ENCODE results near the gene SNRPA1. TPM values are rescaled to one million over a fixed set of nuclear protein-coding genes. Genes with fewer than 3 reads are reported as not detected.
A peak's percentile ranks its signal among the peaks of the same experiment; 100 is the strongest.

SNRPA1 gene
- total RNA-seq, 1 donor from 2014 or later: 79.5 TPM

GRCh38 chr15:101246824-101247745 is 48.0 kb downstream of the SNRPA1 start:
- Histone ChIP-seq H3K36me3 (ENCODE audit: insufficient read depth, low read length) (peaks cover 17% of the 10 kb centered on the region), H3K79me2 (ENCODE audit: insufficient read depth, low read length) (peaks cover 90% of the 10 kb centered on the region), H3K9me3 (ENCODE audit: insufficient read depth, low read depth, low read length) (no peaks in the 10 kb centered on the region), H3K4me3 (ENCODE audit: insufficient read depth, low read depth, low read length) (no peak overlapping the region), H4K20me1 (ENCODE audit: insufficient read depth, low read length) (peaks cover 87% of the 10 kb centered on the region), H3K4me2 (ENCODE audit: low read length) (peak overlapping the region; percentile 41), H3K27me3 (ENCODE audit: insufficient read depth, low read length) (no peaks in the 10 kb centered on the region), H3K9ac (ENCODE audit: low read length) (no peak overlapping the region), H3K4me1 (ENCODE audit: insufficient read depth, low read length) (peaks cover 41% of the 10 kb centered on the region), H2AFZ (ENCODE audit: low read depth, low read length) (no peak overlapping the region), H3K27ac (ENCODE audit: low read depth, low read length) (no peak overlapping the region)
- H3K27me3 Mint-ChIP-seq (ENCODE audit: low read depth, unreplicated experiment): no peaks in the 10 kb centered on the region
- no peak overlapping the region for H3K27ac Mint-ChIP-seq (ENCODE audit: unreplicated experiment)
- H3K4me3 Mint-ChIP-seq (ENCODE audit: unreplicated experiment): no peak overlapping the region
- DNase-seq (ENCODE audit: low read depth) (no peak), FAIRE-seq (no peak)
- TF ChIP-seq EZH2 (IDR thresholded peaks at IDR 0.05; ENCODE audit: insufficient read depth, low read length) (no peak), CTCF (IDR thresholded peaks at IDR 0.05; ENCODE audit: insufficient read depth, low read depth, low read length) (no peak)
- H3K36me3 Mint-ChIP-seq (ENCODE audit: low read depth, unreplicated experiment): peaks cover 3% of the 10 kb centered on the region
- peaks cover 30% of the 10 kb centered on the region for H3K4me1 Mint-ChIP-seq (ENCODE audit: low read depth, unreplicated experiment)
- H3K9me3 Mint-ChIP-seq (ENCODE audit: unreplicated experiment): no peaks in the 10 kb centered on the region

- TF ChIP-seq CTCF (IDR thresholded peaks at IDR 0.05; ENCODE audit: insufficient read depth, low read depth, low read length): no peak
- TF ChIP-seq EZH2 (IDR thresholded peaks at IDR 0.05; ENCODE audit: insufficient read depth, low read length): no peak
- Histone ChIP-seq H3K9me3 (ENCODE audit: insufficient read depth, low read depth, low read length) (no peaks in the 10 kb centered on the region), H3K9ac (ENCODE audit: low read length) (no peak overlapping the region), H2AFZ (ENCODE audit: low read depth, low read length) (no peak overlapping the region), H4K20me1 (ENCODE audit: insufficient read depth, low read length) (peaks cover 93% of the 10 kb centered on the region), H3K27me3 (ENCODE audit: insufficient read depth, low read length) (no peaks in the 10 kb centered on the region), H3K4me1 (ENCODE audit: insufficient read depth, low read length) (peaks cover 41% of the 10 kb centered on the region), H3K27ac (ENCODE audit: low read depth, low read length) (no peak overlapping the region), H3K36me3 (ENCODE audit: insufficient read depth, low read length) (peaks cover 20% of the 10 kb centered on the region), H3K79me2 (ENCODE audit: insufficient read depth, low read length) (peaks cover 97% of the 10 kb centered on the region), H3K4me3 (ENCODE audit: insufficient read depth, low read depth, low read length) (no peak overlapping the region), H3K4me2 (ENCODE audit: low read length) (no peak overlapping the region)
- Mint-ChIP-seq H3K36me3 (ENCODE audit: low read depth, unreplicated experiment) (peaks cover 3% of the 10 kb centered on the region), H3K4me3 (ENCODE audit: unreplicated experiment) (no peak overlapping the region), H3K27ac (ENCODE audit: unreplicated experiment) (no peak overlapping the region), H3K9me3 (ENCODE audit: unreplicated experiment) (no peaks in the 10 kb centered on the region), H3K4me1 (ENCODE audit: low read depth, unreplicated experiment) (peaks cover 30% of the 10 kb centered on the region), H3K27me3 (ENCODE audit: low read depth, unreplicated experiment) (no peaks in the 10 kb centered on the region)
- DNase-seq (ENCODE audit: low read depth) (no peak), FAIRE-seq (no peak)
Observed at GRCh38 chr15:101246391-101246790, 48.7 kb downstream of the SNRPA1 start.

Data from astrocyte (in vitro differentiated cells and primary cell).